Endothelial cell of coronary artery (primary cell): ENCODE results near the gene ALOX5. TPM values are rescaled to one million over a fixed set of nuclear protein-coding genes. Genes with fewer than 3 reads are reported as not detected.

Experiments used
- total RNA-seq: library from RNA; depleted of rRNA; stranded (reverse); fragments of >200 nt; gene quantifications from 2 replicates; pipeline ENCODE4 v1.2.3, GENCODE V29; 2014

The ALOX5 gene
- under 0.01 and 0.18 TPM in 2 replicates for total RNA-seq

DNA sequence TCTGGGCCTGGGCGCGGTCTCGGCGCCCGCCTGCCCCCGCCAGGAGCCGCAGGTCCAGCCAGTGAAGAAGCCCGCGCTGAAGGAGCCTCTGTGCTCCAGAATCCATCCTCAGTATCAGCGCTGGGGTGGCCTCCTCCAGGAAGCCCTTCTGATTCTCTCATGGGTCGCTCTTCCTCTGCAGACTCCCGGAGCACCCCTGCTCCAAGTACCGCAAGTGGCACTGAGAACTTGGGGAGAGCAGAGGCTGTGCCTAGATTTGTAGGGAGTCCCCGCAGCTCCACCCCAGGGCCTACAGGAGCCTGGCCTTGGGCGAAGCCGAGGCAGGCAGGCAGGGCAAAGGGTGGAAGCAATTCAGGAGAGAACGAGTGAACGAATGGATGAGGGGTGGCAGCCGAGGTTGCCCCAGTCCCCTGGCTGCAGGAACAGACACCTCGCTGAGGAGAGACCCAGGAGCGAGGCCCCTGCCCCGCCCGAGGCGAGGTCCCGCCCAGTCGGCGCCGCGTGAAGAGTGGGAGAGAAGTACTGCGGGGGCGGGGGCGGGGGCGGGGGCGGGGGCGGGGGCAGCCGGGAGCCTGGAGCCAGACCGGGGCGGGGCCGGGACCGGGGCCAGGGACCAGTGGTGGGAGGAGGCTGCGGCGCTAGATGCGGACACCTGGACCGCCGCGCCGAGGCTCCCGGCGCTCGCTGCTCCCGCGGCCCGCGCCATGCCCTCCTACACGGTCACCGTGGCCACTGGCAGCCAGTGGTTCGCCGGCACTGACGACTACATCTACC, at the start of gene ALOX5:
Gene ALOX5 (plus strand): TSS at position 641 of the 774 bp plus-strand sequence. CDS start 64 bp downstream, at position 705.

Other genes starting within 250 kb of the ALOX5 start
- not detected in 2 replicates for gene OR13A1, start 58.6 kb upstream of the ALOX5 start, total RNA-seq